Calu3 (cell line): ENCODE measurements around the gene CDK9. TPM values are rescaled to one million over a fixed set of nuclear protein-coding genes. Genes with fewer than 3 reads are reported as not detected.

Experiments used
- BruUV-seq: library from RNA; stranded (reverse); fragments of 400-500 nt; replicated peaks from 2 replicates; lab custom pipeline; 2021; lab: Mats Ljungman, UMichigan
- CTCF ChIA-PET: fragments of 300-600 bp; sonication (Branson Sonifier 250); formaldehyde crosslinking; loops from one replicate; lab custom pipeline; 2022; ENCODE audit warnings: antibody characterized with exemption; lab: Charles Lee
- DNase-seq: peaks from one replicate; pipeline ENCODE4 v3.0.0; 2022
- H3K27ac Mint-ChIP-seq: one replicate; pipeline ENCODE4 v1.8.0; 2022; ENCODE audit warnings: mixed read lengths; ENCODE audit not compliant: unreplicated experiment
- H3K27me3 Mint-ChIP-seq: one replicate; pipeline ENCODE4 v1.8.0; 2022; ENCODE audit warnings: mixed read lengths; ENCODE audit not compliant: unreplicated experiment
- H3K36me3 Mint-ChIP-seq: one replicate; pipeline ENCODE4 v1.8.0; 2022; ENCODE audit warnings: mild to moderate bottlenecking, moderate library complexity, mixed read lengths; ENCODE audit not compliant: insufficient read depth, unreplicated experiment
- H3K4me1 Mint-ChIP-seq: one replicate; pipeline ENCODE4 v1.8.0; 2022; ENCODE audit warnings: mild to moderate bottlenecking, low read depth, mixed read lengths; ENCODE audit not compliant: unreplicated experiment
- H3K4me3 Mint-ChIP-seq: one replicate; pipeline ENCODE4 v1.8.0; 2022; ENCODE audit warnings: mild to moderate bottlenecking, low read depth, moderate library complexity, mixed read lengths; ENCODE audit not compliant: unreplicated experiment
- H3K9me3 Mint-ChIP-seq: one replicate; pipeline ENCODE4 v1.8.0; 2022; ENCODE audit warnings: low read depth, mixed read lengths; ENCODE audit not compliant: unreplicated experiment
- intact Hi-C: fragments of 100-400 bp; cut with micrococcal nuclease; formaldehyde crosslinking; loops from one replicate; pipeline ENCODE4 v1.10.0; 2022; ENCODE audit not compliant: unreplicated experiment
- total RNA-seq: library from RNA; stranded (reverse); gene quantifications from 2 replicates; pipeline ENCODE4 v1.2.3, GENCODE V29; 2022
- TF ChIP-seq, protein P1 (sequence below): fragments of 200-600 bp; IDR thresholded peaks from one replicate; pipeline ENCODE4 v1.8.0; 2022; ENCODE audit warnings: antibody characterized with exemption; ENCODE audit not compliant: unreplicated experiment

Gene CDK9
- total RNA-seq, 1 experiment from 2014 or later, result 41.8 TPM

DNA sequence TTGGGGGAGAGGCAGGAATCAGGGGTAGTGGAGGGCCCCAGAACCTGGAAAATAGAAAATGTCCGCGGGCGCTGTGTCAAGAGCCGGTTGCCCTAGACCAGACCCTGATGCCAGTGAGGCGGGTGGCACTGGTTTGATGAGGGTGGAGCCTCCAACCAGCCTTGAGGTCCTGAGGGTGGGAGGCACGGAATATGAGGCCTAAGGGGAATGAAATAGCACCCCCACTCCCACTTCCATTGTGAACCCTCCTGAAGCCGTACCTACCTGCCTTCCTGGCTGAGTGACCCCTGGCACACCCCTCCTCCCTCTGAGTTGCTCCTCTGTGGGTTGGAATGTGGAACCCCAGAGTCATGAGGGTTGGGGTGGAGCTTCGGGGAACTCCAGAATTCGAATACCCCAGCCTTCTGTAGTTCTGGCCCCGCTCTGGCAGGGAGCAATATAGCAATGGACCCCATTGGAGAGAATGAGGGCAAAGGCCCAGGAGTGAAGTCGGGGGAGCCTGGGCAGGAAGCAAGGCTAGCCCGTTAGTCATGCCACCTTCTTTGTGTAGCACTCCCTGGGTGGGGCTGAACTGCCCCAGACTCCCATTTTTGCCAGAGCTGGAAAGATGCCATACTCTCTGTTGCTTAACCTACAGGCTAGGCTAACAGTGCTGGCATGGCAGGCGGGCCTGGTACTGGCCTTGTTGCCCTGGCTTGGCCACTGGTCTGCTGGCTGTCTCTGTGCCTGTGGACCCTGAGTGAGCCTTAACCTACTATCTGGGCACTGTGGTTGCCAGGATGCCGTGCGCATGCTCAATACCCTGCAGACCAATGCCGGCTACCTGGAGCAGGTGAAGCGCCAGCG lies 17.9 kb downstream of the CDK9 start:
- no peaks in the 10 kb centered on the region for H3K9me3 Mint-ChIP-seq
- no peaks in the 10 kb centered on the region for H3K4me1 Mint-ChIP-seq
- peak; percentile 63 for DNase-seq
- TF ChIP-seq, protein P1, sequence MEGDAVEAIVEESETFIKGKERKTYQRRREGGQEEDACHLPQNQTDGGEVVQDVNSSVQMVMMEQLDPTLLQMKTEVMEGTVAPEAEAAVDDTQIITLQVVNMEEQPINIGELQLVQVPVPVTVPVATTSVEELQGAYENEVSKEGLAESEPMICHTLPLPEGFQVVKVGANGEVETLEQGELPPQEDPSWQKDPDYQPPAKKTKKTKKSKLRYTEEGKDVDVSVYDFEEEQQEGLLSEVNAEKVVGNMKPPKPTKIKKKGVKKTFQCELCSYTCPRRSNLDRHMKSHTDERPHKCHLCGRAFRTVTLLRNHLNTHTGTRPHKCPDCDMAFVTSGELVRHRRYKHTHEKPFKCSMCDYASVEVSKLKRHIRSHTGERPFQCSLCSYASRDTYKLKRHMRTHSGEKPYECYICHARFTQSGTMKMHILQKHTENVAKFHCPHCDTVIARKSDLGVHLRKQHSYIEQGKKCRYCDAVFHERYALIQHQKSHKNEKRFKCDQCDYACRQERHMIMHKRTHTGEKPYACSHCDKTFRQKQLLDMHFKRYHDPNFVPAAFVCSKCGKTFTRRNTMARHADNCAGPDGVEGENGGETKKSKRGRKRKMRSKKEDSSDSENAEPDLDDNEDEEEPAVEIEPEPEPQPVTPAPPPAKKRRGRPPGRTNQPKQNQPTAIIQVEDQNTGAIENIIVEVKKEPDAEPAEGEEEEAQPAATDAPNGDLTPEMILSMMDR, result no peak
- CTCF ChIA-PET, result interaction anchor here (0.6 kb wide), 1 partner anchor 21 kb away, joined by 3 read pairs; no protein-coding TSS in a partner anchor
- H3K36me3 Mint-ChIP-seq, result peaks cover 43% of the 10 kb centered on the region
- intact Hi-C loops, result no loop called here
- H3K4me3 Mint-ChIP-seq, result peak overlapping the region; percentile 93
- BruUV-seq, result TSS peak; percentile 91
- peak overlapping the region; percentile 94 for H3K27ac Mint-ChIP-seq
- H3K27me3 Mint-ChIP-seq, result no peaks in the 10 kb centered on the region

DNA sequence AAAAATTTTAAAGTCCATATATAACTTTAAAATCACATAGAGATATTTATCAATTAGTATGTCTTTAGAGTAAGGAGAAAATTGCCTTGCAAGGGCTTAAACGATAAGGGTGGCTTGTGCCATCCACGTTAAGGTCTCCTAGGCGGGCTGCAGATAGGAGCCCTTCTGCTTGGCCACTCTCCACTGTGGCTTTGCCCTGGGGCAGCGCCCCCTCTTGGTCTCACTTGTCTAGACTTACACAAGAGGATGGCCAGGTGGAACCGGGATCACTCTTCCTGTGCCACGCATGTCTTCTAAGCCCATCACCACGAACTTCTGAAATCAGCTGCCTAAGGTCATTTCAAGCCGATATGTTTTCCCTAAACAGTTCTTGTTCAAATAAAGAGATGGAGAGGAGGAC lies 19.8 kb downstream of the CDK9 start:
- H3K27me3 Mint-ChIP-seq, result no peaks in the 10 kb centered on the region
- H3K27ac Mint-ChIP-seq, result no peak overlapping the region
- H3K4me3 Mint-ChIP-seq, result no peak overlapping the region
- H3K36me3 Mint-ChIP-seq, result peaks cover 53% of the 10 kb centered on the region
- no peaks in the 10 kb centered on the region for H3K9me3 Mint-ChIP-seq
- TF ChIP-seq, protein P1, result no peak
- H3K4me1 Mint-ChIP-seq, result no peaks in the 10 kb centered on the region
- TSS peak; percentile 49 for BruUV-seq
- intact Hi-C loops, result no loop called here
- peak; percentile 25 for DNase-seq
- CTCF ChIA-PET, result interaction anchor here (0.8 kb wide), 1 partner anchor 23 kb away, joined by 3 read pairs; no protein-coding TSS in a partner anchor

DNA sequence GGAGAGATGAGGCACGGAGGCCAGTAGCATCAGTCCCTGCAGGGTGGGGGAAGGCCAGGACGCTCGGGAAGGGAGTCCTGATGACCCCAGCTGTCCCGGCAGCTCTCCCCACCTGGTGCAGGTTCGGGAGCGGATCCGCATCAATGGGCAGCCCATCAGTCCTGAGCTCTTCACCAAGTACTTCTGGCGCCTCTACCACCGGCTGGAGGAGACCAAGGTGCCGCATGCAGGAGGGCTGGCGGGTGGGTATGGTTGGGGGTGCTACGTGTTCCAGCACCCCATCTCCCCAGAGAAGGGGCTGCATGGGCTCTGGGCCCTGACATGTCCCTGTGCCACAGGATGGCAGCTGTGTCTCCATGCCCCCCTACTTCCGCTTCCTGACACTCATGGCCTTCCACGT lies 21.0 kb downstream of the CDK9 start:
- no peaks in the 10 kb centered on the region for H3K27me3 Mint-ChIP-seq
- peaks cover 51% of the 10 kb centered on the region for H3K36me3 Mint-ChIP-seq
- DNase-seq, result no peak
- CTCF ChIA-PET, result no interaction called here
- H3K9me3 Mint-ChIP-seq, result no peaks in the 10 kb centered on the region
- H3K4me1 Mint-ChIP-seq, result no peaks in the 10 kb centered on the region
- no peak overlapping the region for H3K27ac Mint-ChIP-seq
- H3K4me3 Mint-ChIP-seq, result no peak overlapping the region
- TF ChIP-seq, protein P1, result no peak
- no TSS peak for BruUV-seq
- intact Hi-C loops, result no loop called here

DNA sequence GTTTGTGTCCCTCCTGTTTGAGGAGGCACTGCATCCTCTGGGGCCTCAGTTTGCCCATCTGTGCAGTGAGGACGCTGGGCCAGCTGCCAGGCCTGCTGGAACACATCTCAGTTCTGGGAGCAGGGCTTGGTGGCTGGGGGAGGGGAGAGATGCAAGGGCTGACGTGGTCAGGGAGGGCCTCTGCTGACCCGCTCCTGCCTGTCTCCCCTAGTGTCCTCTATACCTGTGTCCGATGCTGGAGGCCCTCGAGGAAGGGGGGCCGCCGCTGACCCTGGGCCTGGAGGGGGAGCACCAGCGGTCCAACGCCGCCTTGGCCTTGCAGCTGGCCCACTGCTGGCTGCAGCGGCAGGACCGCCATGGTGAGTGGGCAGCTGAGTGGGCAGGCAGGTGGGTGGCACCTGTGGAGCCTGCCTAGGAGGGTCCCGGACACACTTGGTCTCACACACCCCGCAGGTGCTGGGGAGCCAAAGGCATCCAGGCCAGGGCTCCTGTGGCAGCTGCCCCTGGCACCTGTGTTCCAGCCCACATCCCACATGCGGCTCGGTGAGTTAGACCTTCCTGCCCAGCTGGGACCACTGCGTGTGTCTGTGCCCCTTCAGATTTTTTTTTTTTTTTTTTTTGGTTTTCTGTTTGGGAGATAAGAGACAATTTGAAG lies 22.6 kb downstream of the CDK9 start:
- no peak overlapping the region for H3K4me3 Mint-ChIP-seq
- H3K36me3 Mint-ChIP-seq, result peaks cover 38% of the 10 kb centered on the region
- no peaks in the 10 kb centered on the region for H3K9me3 Mint-ChIP-seq
- TF ChIP-seq, protein P1, result no peak
- no peak for DNase-seq
- H3K27me3 Mint-ChIP-seq, result no peaks in the 10 kb centered on the region
- intact Hi-C loops, result no loop called here
- no TSS peak for BruUV-seq
- H3K4me1 Mint-ChIP-seq, result no peaks in the 10 kb centered on the region
- H3K27ac Mint-ChIP-seq, result no peak overlapping the region
- CTCF ChIA-PET, result interaction anchor here (1.4 kb wide), 1 partner anchor 7 kb away, joined by 8 read pairs; no protein-coding TSS in a partner anchor
